HG02970 (cell line): Measurements from ENCODE around the gene PIP5K1A.
"Not testable (repeated sequence)": the region's sequence is repeated elsewhere in the genome, so short reads cannot be mapped to it uniquely, and the experiment has no call there.

Source experiments
- ATAC-seq: cut with Tn5 transposase; IDR thresholded peaks from one replicate; pipeline ENCODE4 v1.9.1; 2021; ENCODE audit warnings: mild to moderate bottlenecking, moderate library complexity, moderate number of reproducible peaks; ENCODE audit not compliant: unreplicated experiment, low FRiP score

Gene PIP5K1A

GRCh38 chr1:151192047-151192446 is 6.3 kb upstream of the PIP5K1A start:
- ATAC-seq, result no peak

- no peak for ATAC-seq
Observed at GRCh38 chr1:151193304-151193703, 5.0 kb upstream of the PIP5K1A start.

GRCh38 chr1:151193856-151194255 is 4.5 kb upstream of the PIP5K1A start:
- no peak for ATAC-seq

- not testable (repeated sequence) for ATAC-seq
Observed at GRCh38 chr1:151194894-151195594, 3.3 kb upstream of the PIP5K1A start.

GRCh38 chr1:151196292-151196800 is 2.0 kb upstream of the PIP5K1A start:
- no peak for ATAC-seq

- ATAC-seq, result no peak
Observed at GRCh38 chr1:151197863-151198253, 494 bp upstream of the PIP5K1A start.

GRCh38 chr1:151199873-151200581 is 1.7 kb downstream of the PIP5K1A start:
- ATAC-seq, result no peak

- ATAC-seq, result not testable (repeated sequence)
Observed at GRCh38 chr1:151205381-151205965, 7.1 kb downstream of the PIP5K1A start.

GRCh38 chr1:151210830-151211229 is 12.5 kb downstream of the PIP5K1A start:
- no peak for ATAC-seq

- ATAC-seq, result no peak
Observed at GRCh38 chr1:151211972-151212705, 13.8 kb downstream of the PIP5K1A start.

GRCh38 chr1:151213560-151213959 is 15.2 kb downstream of the PIP5K1A start:
- ATAC-seq, result no peak

- no peak for ATAC-seq
Observed at GRCh38 chr1:151221616-151222015, 23.3 kb downstream of the PIP5K1A start.

- ATAC-seq, result no peak
Observed at GRCh38 chr1:151222130-151222529, 23.8 kb downstream of the PIP5K1A start.

- ATAC-seq, result no peak
Observed at GRCh38 chr1:151235235-151235634, 36.9 kb downstream of the PIP5K1A start.

GRCh38 chr1:151237678-151238466 is 39.5 kb downstream of the PIP5K1A start:
- ATAC-seq, result no peak

GRCh38 chr1:151238467-151238739 is 40.1 kb downstream of the PIP5K1A start:
- ATAC-seq, result no peak

- no peak for ATAC-seq
Observed at GRCh38 chr1:151242442-151242841, 44.1 kb downstream of the PIP5K1A start.

GRCh38 chr1:151243683-151244216 is 45.4 kb downstream of the PIP5K1A start:
- no peak for ATAC-seq

GRCh38 chr1:151246786-151247185 is 48.4 kb downstream of the PIP5K1A start:
- ATAC-seq, result no peak
